HG03159 (cell line): ENCODE results near the gene CACNA1B.

Experiments
- ATAC-seq: cut with Tn5 transposase; IDR thresholded peaks from one replicate; pipeline ENCODE4 v1.9.1; 2021; ENCODE audit warnings: mild to moderate bottlenecking, moderate library complexity; ENCODE audit not compliant: unreplicated experiment

Gene CACNA1B

GRCh38 chr9:137918331-137919094 is 40.9 kb downstream of the CACNA1B start:
- ATAC-seq: no peak

- ATAC-seq: no peak
These were observed 41.5 kb downstream of the CACNA1B start for GRCh38 chr9:137919095-137919465.

GRCh38 chr9:137919649-137920141 is 42.1 kb downstream of the CACNA1B start:
- ATAC-seq: no peak

- ATAC-seq: no peak
These were observed 43.2 kb downstream of the CACNA1B start for GRCh38 chr9:137920753-137921152.

GRCh38 chr9:137924169-137924568 is 46.6 kb downstream of the CACNA1B start:
- ATAC-seq: no peak

GRCh38 chr9:137924761-137925369 is 47.3 kb downstream of the CACNA1B start:
- no peak for ATAC-seq

- no peak for ATAC-seq
These were observed 66.1 kb downstream of the CACNA1B start for GRCh38 chr9:137943655-137944054.

- ATAC-seq: no peak
These were observed 68.0 kb downstream of the CACNA1B start for GRCh38 chr9:137945581-137945980.

- no peak for ATAC-seq
These were observed 69.4 kb downstream of the CACNA1B start for GRCh38 chr9:137946993-137947392.

GRCh38 chr9:137948642-137949041 is 71.1 kb downstream of the CACNA1B start:
- ATAC-seq: no peak

- ATAC-seq: no peak
These were observed 71.7 kb downstream of the CACNA1B start for GRCh38 chr9:137949260-137949659.

- no peak for ATAC-seq
These were observed 73.5 kb downstream of the CACNA1B start for GRCh38 chr9:137951107-137951506.

- no peak for ATAC-seq
These were observed 74.3 kb downstream of the CACNA1B start for GRCh38 chr9:137951597-137952490.

- ATAC-seq: no peak
These were observed 75.5 kb downstream of the CACNA1B start for GRCh38 chr9:137952976-137953666.

- no peak for ATAC-seq
These were observed 76.3 kb downstream of the CACNA1B start for GRCh38 chr9:137953683-137954438.

- no peak for ATAC-seq
These were observed 77.6 kb downstream of the CACNA1B start for GRCh38 chr9:137955224-137955570.

GRCh38 chr9:137955586-137955985 is 78.0 kb downstream of the CACNA1B start:
- no peak for ATAC-seq

GRCh38 chr9:137956039-137956438 is 78.5 kb downstream of the CACNA1B start:
- no peak for ATAC-seq

- ATAC-seq: no peak
These were observed 79.3 kb downstream of the CACNA1B start for GRCh38 chr9:137956688-137957385.
